ENCODE measurements around the gene FOSL1.

FOSL1 gene

GRCh38 chr11:65860278-65861164 lies 39.7 kb downstream of the FOSL1 start, which contains the start of gene MUS81:
Gene MUS81, plus strand, starts transcription at chr11:65860433. Its CDS starts 321 bp downstream, at chr11:65860754.
- peak; percentile 94 for DNase-seq (ENCODE audit: insufficient read length, low spot score)
- TF ChIP-seq POU2F2 (IDR thresholded peaks at IDR 0.05; ENCODE audit: low read depth, low read length) (peak; percentile 54; the same call in 1 of the 2 replicates), TAF1 (IDR thresholded peaks at IDR 0.05; ENCODE audit: low read depth, low read length) (peak; percentile 90), POLR2AphosphoS5 (IDR thresholded peaks at IDR 0.05; ENCODE audit: low read depth, low read length) (no peak)
- FAIRE-seq: peak; percentile 69

GRCh38 chr11:65859812-65860277 lies 40.3 kb downstream of the FOSL1 start:
- DNase-seq (ENCODE audit: insufficient read length, low spot score) (no peak), FAIRE-seq (no peak)
- TF ChIP-seq POLR2AphosphoS5 (IDR thresholded peaks at IDR 0.05; ENCODE audit: low read depth, low read length) (peak; percentile 39), POU2F2 (IDR thresholded peaks at IDR 0.05; ENCODE audit: low read depth, low read length) (no peak; the same call in 1 of the 2 replicates)

GRCh38 chr11:65859095-65859811 lies 40.9 kb downstream of the FOSL1 start:
- FAIRE-seq: peak; percentile 92
- peak; percentile 98 for TF ChIP-seq POLR2AphosphoS5 (IDR thresholded peaks at IDR 0.05; ENCODE audit: low read depth, low read length)
- peak; percentile 74; the same call in 1 of the 2 replicates for TF ChIP-seq POU2F2 (IDR thresholded peaks at IDR 0.05; ENCODE audit: low read depth, low read length)
- TF ChIP-seq TAF1 (IDR thresholded peaks at IDR 0.05; ENCODE audit: low read depth, low read length): peak; percentile 97
- TF ChIP-seq SPI1 (IDR thresholded peaks at IDR 0.05; ENCODE audit: low read depth, low read length): peak; percentile 41; the same call in 1 of the 2 replicates
- TF ChIP-seq PAX5 (IDR thresholded peaks at IDR 0.05; ENCODE audit: insufficient read depth, low read length, severe bottlenecking): no peak
- peak; percentile 98 for TF ChIP-seq POLR2A (IDR thresholded peaks at IDR 0.05; ENCODE audit: low read depth, low read length)
- DNase-seq (ENCODE audit: insufficient read length, low spot score): peak; percentile 92

GRCh38 chr11:65858681-65859087 lies 41.5 kb downstream of the FOSL1 start:
- FAIRE-seq: no peak
- no peak for TF ChIP-seq POLR2A (IDR thresholded peaks at IDR 0.05; ENCODE audit: low read depth, low read length)
- no peak for TF ChIP-seq POU2F2 (IDR thresholded peaks at IDR 0.05; ENCODE audit: low read depth, low read length)
- no peak for TF ChIP-seq PAX5 (IDR thresholded peaks at IDR 0.05; ENCODE audit: insufficient read depth, low read length, severe bottlenecking)
- no peak for TF ChIP-seq SPI1 (IDR thresholded peaks at IDR 0.05; ENCODE audit: low read depth, low read length)
- no peak; the same call in 1 of the 2 replicates for TF ChIP-seq POLR2AphosphoS5 (IDR thresholded peaks at IDR 0.05; ENCODE audit: low read depth, low read length)
- no peak for TF ChIP-seq TAF1 (IDR thresholded peaks at IDR 0.05; ENCODE audit: low read depth, low read length)
- no peak for DNase-seq (ENCODE audit: insufficient read length, low spot score)

- 0 out of 2 replicates have a peak, but pooled peaks have one; percentile 1 for TF ChIP-seq SPI1 (IDR thresholded peaks at IDR 0.05; ENCODE audit: low read depth, low read length)
- TF ChIP-seq POU2F2 (IDR thresholded peaks at IDR 0.05; ENCODE audit: low read depth, low read length): peak; percentile 89; the same call in 1 of the 2 replicates
- peak; percentile 98 for TF ChIP-seq POLR2A (IDR thresholded peaks at IDR 0.05; ENCODE audit: low read depth, low read length)
- peak; percentile 99 for TF ChIP-seq POLR2AphosphoS5 (IDR thresholded peaks at IDR 0.05; ENCODE audit: low read depth, low read length)
- peak; percentile 0 for TF ChIP-seq PAX5 (IDR thresholded peaks at IDR 0.05; ENCODE audit: insufficient read depth, low read length, severe bottlenecking)
- peak; percentile 94 for TF ChIP-seq TAF1 (IDR thresholded peaks at IDR 0.05; ENCODE audit: low read depth, low read length)
- FAIRE-seq (peak; percentile 94), DNase-seq (ENCODE audit: insufficient read length, low spot score) (peak; percentile 82)
Observed at GRCh38 chr11:65857853-65858680, 42.1 kb downstream of the FOSL1 start, which contains the start of gene CFL1. Gene CFL1, minus strand, starts transcription at chr11:65858180. Its CDS starts 81 bp downstream, at chr11:65858099.

GRCh38 chr11:65857500-65857852 lies 42.7 kb downstream of the FOSL1 start:
- no peak for TF ChIP-seq POU2F2 (IDR thresholded peaks at IDR 0.05; ENCODE audit: low read depth, low read length)
- no peak for TF ChIP-seq PAX5 (IDR thresholded peaks at IDR 0.05; ENCODE audit: insufficient read depth, low read length, severe bottlenecking)
- no peak for TF ChIP-seq SPI1 (IDR thresholded peaks at IDR 0.05; ENCODE audit: low read depth, low read length)
- no peak for TF ChIP-seq TAF1 (IDR thresholded peaks at IDR 0.05; ENCODE audit: low read depth, low read length)
- no peak for TF ChIP-seq POLR2AphosphoS5 (IDR thresholded peaks at IDR 0.05; ENCODE audit: low read depth, low read length)
- TF ChIP-seq POLR2A (IDR thresholded peaks at IDR 0.05; ENCODE audit: low read depth, low read length): no peak
- FAIRE-seq (no peak), DNase-seq (ENCODE audit: insufficient read length, low spot score) (no peak)

- peak; percentile 59; the same call in 1 of the 2 replicates for TF ChIP-seq POU2F2 (IDR thresholded peaks at IDR 0.05; ENCODE audit: low read depth, low read length)
- TF ChIP-seq POLR2A (IDR thresholded peaks at IDR 0.05; ENCODE audit: low read depth, low read length): peak; percentile 68; the same call in 1 of the 2 replicates
- TF ChIP-seq POLR2AphosphoS5 (IDR thresholded peaks at IDR 0.05; ENCODE audit: low read depth, low read length): peak; percentile 90
- peak; percentile 45; the same call in 1 of the 2 replicates for TF ChIP-seq TAF1 (IDR thresholded peaks at IDR 0.05; ENCODE audit: low read depth, low read length)
- TF ChIP-seq SPI1 (IDR thresholded peaks at IDR 0.05; ENCODE audit: low read depth, low read length): peak; percentile 90
- TF ChIP-seq PAX5 (IDR thresholded peaks at IDR 0.05; ENCODE audit: insufficient read depth, low read length, severe bottlenecking): no peak
- FAIRE-seq: peak; percentile 76
- no peak for DNase-seq (ENCODE audit: insufficient read length, low spot score)
Observed at GRCh38 chr11:65856689-65857499, 43.3 kb downstream of the FOSL1 start.

GRCh38 chr11:65855927-65856363 lies 44.2 kb downstream of the FOSL1 start:
- no peak for TF ChIP-seq PAX5 (IDR thresholded peaks at IDR 0.05; ENCODE audit: insufficient read depth, low read length, severe bottlenecking)
- no peak for TF ChIP-seq POLR2A (IDR thresholded peaks at IDR 0.05; ENCODE audit: low read depth, low read length)
- TF ChIP-seq TAF1 (IDR thresholded peaks at IDR 0.05; ENCODE audit: low read depth, low read length): no peak
- no peak for TF ChIP-seq POLR2AphosphoS5 (IDR thresholded peaks at IDR 0.05; ENCODE audit: low read depth, low read length)
- no peak for TF ChIP-seq SPI1 (IDR thresholded peaks at IDR 0.05; ENCODE audit: low read depth, low read length)
- no peak for TF ChIP-seq POU2F2 (IDR thresholded peaks at IDR 0.05; ENCODE audit: low read depth, low read length)
- DNase-seq (ENCODE audit: insufficient read length, low spot score) (no peak), FAIRE-seq (no peak)
